Activated effector memory CD4-positive, alpha-beta T cell treated with Interleukin-2 at 50 U/mL for 16 hours (primary cell): ENCODE results near the gene ASGR2.
A peak's percentile ranks its signal among the peaks of the same experiment; 100 is the strongest.
"Not testable (repeated sequence)": the region's sequence is repeated elsewhere in the genome, so short reads cannot be mapped to it uniquely, and the experiment has no call there.

Source experiments
- DNase-seq: peaks from one replicate; pipeline ENCODE4 v3.0.0-alpha.2; 2020

The ASGR2 gene

GRCh38 chr17:7097940-7098339 is 16.7 kb downstream of the ASGR2 start:
- no peak for DNase-seq

DNA sequence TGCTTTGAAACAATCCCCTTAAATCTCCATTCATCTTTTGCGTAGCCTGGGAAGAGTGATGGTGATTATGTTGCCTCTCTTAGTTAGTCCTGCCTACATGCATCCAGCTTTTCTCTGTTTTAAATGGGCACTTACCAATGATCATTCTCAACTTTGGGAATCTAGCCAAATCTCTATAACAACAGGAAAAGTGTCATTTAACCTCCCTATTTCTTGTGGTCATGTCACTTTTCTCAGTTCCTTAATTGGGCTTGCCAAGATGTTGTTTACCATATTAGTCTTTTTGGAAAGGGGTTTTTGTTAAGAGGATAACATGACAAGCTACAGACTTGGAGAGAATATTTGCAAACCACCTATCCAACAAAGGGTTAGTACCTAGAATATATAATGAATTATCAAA is 19.0 kb downstream of the ASGR2 start:
- DNase-seq: no peak

GRCh38 chr17:7094652-7095019 is 20.0 kb downstream of the ASGR2 start:
- DNase-seq: no peak

DNA sequence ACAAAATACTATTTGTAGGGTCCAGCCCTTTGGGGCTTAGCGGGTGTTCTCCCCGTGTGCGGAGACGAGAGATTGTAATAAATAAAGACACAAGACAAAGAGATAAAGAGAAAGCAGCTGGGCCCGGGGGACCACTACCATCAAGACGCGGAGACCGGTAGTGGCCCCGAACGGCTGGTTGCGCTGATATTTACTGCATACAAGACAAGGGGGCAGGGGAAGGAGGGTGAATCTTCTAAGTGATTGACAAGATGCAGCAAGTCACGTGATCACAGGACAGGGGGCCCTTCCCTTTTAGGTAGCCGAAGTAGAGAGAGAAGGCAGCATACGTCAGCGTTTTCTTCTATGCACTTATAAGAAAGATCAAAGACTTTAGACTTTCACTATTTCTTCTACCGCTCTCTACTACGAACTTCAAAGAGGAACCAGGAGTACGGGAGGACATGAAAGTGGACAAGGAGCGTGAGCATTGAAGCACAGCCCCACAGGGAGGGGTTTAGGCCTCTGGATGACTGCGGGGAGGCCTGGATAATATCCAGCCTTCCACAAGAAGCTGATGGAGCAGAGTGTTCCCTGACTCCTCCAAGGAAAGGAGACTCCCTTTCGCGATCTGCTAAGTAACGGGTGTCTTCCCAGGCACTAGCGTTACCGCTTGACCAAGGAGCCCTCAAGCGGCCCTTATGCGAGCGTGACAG is 23.2 kb downstream of the ASGR2 start:
- peak; percentile 15 for DNase-seq

GRCh38 chr17:7089570-7089969 is 25.1 kb downstream of the ASGR2 start:
- DNase-seq: not testable (repeated sequence)

- DNase-seq: not testable (repeated sequence)
Observed at GRCh38 chr17:7088442-7088841, 26.2 kb downstream of the ASGR2 start.

- DNase-seq: no peak
Observed at GRCh38 chr17:7084088-7084487, 30.5 kb downstream of the ASGR2 start.

DNA sequence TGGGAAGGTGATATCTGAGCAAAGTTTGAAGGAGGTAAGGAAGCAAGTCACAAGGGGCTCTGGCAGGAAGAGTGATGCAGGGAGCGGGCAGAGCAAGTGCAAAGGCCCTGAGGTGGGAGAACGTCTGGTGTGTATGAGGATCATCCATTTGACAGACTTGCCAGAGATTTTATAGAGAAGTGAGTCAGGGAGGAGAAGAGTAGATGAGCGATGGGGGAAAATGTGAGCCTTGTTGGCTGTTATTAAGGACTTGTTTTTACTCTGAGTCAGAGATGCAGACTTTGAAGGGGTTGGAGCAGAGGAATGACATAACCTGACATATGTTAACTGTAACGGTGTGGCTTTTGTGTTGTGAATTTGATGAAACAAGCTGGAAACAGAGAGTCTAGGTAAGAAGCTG is 31.0 kb downstream of the ASGR2 start:
- DNase-seq: no peak

GRCh38 chr17:7081341-7082062 is 33.1 kb downstream of the ASGR2 start:
- peak; percentile 15 for DNase-seq

DNA sequence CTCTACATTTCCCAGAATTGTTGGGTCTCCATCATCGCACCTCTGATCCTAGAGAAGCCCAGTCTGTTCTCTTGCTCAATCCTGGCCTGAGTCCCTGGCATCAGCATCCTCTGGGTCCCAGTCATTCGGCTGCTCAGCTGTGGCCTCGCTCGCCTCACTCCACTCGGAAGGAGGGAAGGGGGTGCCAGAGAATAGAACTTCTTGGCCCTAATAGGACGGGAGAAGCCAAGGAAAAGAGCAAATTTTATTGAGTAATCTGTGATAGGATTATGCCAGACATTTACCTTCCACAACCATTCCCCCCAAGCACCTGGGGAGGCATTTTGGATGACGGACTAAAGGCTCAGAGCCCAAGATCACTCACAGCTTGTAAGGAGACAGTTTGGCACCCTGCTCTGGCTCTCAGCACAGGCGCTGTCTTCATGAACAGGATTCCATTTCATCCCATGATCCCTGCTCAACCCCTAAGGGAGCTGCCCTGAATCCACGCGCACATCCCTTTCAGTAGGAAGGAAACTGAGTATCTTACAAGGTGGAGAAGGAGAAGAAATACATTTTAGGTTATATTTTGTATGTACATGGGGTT is 34.1 kb downstream of the ASGR2 start:
- no peak for DNase-seq

GRCh38 chr17:7079581-7080455 is 34.8 kb downstream of the ASGR2 start, which contains the start of gene CLEC10A:
Gene CLEC10A, minus strand, starts transcription at chr17:7080251. Its CDS starts 1,439 bp downstream, at chr17:7078812.
- no peak for DNase-seq

DNA sequence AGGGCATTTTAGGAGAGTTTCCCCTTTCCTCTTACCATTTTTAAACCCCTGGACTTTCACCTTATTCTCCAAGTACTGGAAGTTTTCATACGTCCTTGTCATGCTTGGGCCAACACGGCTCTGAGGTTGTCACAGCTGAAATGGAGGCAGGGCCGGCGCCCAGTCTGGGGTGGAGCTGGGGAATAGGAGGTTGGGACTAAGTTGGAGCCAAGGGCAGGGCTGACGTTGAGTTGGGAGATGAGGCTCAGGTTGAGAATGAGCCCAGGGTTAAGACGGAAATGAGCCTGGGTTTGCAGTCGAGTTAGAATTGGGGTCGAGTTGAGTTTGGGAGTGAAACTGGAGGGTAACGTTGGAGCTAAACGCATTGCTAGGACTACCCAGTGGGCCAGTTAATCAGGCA is 35.9 kb downstream of the ASGR2 start:
- no peak for DNase-seq

DNA sequence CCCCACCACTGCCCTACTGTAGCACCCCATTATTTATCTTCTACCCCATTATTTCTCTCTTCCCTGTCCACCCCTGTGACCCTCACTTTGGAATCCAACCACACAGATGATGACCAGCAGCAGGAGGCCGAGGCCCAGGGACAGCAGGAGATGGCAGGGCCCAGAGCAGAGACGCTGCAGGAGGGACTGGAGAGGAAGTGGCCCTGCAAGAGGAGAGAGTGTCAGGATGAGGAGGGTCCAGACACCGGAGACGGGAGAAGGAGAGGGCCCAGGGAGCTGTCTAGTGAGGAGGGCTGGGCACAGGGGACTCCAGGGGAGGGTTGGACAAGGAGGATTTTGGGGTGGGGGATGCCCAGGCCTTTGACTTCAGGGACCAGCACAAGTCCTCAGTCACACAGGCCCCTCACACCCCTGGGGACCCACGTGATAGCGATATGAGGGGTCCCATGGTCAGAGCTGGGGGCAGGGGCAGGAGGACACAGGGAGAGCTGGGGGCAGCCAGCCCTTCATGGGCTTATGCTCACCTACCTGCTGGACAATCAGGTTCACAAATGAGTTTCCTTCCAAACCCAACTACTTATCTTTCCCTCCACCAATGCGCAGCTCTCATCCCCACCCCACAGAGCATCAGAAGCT is 36.6 kb downstream of the ASGR2 start:
- DNase-seq: no peak

GRCh38 chr17:7074931-7075330 is 39.7 kb downstream of the ASGR2 start:
- no peak for DNase-seq

DNA sequence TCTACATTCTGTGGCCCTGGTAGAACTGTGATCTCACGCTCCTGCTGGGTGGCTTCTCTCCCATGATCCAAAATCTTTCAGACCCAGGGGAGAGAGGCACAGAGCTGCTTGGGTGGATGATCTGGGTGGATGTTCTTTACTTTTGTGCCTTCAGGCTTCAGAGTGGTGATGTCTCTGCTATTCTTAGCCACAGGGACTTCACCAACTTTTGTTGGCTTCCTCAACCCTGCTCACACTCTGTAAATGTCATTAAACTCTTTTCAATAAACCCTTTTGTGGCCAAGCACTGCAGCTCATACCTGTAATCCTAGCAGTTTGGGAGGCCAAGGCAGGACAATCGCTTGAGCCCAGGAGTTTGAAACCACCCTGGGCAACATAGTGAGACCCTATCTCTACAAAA is 42.2 kb downstream of the ASGR2 start:
- DNase-seq: no peak

DNA sequence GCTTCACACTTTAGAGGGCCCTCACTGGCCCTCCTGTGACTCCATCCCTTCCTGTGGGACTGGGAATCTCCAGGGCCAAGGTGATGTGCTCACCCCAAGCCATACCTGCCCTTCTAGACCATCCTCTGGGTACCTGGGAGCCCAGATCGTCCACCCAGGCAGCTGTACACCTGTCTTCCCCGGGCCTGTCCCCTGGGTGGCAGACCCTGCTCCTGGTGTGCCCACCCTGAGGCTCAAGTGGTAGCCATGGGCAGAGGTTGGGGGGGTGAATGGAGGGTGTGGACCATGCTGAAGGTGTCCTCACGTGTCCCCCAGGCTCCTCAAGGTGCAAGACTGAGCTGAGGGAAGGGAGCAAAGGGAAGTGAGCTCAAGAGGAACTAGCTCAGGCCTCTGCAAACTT is 43.9 kb downstream of the ASGR2 start:
- no peak for DNase-seq

DNA sequence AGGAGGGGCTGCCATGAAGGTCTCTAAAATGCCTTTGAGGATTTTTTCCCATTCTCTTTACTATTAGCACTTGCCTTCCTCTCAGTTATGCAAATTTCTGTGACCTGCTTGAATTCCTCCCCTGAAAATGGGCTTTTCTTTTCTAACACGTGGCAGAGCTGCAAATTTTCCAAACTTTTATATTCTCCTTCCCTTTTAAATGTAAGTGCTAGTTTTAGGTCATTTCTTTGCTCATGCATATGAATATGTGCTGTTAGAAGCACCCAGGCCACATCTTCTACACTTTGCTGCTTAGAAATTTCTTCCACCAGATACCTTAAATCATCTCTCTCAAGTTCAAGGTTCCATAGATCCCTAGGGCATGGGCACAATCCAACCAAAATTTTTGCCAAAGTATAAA is 46.4 kb downstream of the ASGR2 start:
- DNase-seq: no peak

DNA sequence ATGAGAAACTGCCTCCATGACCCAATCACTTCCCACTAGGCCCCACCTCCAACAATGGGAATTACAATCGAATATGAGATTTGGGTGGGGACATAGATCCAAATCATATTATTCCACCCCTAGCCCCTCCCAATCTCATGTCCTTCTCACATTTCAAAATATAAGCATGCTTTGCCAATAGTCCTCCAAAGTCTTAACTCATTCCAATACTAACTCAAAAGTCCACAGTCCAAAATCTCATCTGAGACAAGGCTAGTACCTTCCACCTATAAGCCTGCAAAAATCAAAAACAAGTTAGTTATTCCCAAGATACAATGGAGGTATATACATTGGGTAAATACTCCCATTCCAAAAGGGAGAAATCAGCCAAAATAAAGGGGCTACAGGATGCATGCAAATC is 47.4 kb downstream of the ASGR2 start:
- no peak for DNase-seq

DNA sequence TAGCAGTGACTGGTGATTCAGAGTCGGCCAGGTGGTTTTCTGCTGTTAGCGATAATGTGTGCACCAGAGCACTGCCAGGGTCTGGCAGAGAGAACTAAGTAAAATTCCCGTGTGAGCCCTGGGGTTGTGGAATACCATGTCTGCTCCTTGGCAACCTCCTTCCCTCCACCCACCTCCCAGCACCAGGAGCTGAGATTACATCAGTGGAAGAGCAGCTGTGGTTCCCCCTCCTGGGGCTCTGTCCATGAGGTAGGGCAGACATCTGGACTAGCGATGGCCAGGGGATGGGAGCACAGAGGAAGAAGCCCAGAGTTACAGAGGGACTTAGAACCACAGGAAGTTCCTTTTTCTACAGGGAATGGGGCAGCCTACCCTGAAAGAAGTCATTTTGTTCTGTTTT is 50.4 kb downstream of the ASGR2 start:
- no peak for DNase-seq

DNA sequence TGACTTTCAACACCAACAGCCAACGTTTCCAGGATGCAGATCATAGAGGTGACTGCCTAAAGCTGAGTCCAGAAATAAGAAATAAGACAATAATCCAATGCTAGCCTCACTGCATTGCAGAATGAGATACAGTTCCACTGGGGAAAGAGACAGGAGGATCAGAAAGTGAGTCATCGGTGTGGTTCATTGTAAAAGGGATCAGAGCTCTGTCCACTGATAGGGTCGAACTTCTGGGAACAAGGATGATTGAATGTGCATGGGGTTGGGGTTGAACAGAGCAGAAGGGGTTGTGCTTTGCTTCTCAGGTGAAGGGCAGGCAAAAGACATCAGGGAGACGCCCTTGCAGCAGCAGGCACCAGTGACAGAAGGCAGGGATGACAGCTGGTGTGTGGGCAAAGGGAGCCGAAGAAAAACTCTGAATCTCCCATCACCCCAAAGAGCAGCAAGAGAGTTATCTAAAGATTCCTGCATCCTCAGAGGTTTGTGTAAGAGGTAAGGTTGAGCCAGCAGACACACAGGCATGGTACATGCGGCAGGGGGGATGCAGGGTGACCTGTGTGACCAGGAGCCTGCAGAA is 51.0 kb downstream of the ASGR2 start:
- DNase-seq: no peak

DNA sequence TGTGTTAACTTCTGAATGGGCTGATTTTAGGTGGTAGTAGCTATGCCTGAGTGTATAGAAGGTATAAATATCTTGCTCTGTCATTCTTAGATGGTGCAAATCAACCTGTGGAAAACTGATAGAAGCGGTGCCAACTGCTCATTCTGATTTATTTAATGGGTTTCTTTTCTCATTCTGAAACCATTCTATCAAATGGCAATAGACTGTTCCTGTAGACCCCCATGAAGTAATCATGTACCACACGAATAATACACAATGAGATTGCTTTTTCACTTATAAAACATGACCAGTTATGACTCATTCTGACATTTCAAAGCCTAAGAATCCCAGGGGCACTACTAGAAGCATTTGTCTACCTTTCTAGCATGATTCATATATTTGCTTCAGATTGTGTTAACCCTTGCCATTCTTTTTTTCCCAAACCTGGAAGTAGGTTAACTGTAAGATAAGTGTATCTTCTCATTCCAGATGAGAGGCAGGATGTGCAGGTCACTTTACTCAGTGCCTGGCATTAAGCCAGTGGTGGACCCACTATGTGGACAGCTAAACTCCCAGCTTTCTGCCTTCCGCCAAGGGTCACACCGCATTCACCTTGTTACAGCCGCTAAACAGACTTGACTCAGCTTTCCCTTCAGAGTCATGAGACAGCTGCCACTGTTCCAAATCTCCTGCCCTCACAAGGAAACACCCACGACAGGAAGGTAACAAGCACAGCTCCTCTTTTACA is 54.3 kb downstream of the ASGR2 start:
- no peak for DNase-seq
